OCI-LY3 (cell line): ENCODE data around the gene AUTS2.

Experiments
- EZH2phosphoT487 ChIP-seq: fragments of 200-600 bp; shearing (Covaris generic); IDR thresholded peaks from 2 replicates; pipeline ENCODE4 v1.6.1; 2018; ENCODE audit warnings: antibody characterized with exemption, mixed run types, low read depth
- TF ChIP-seq, protein P1 (sequence below): fragments of 200-600, 300-600 bp; sonication (generic); IDR thresholded peaks from 2 replicates; pipeline ENCODE4 v1.5.1; 2014; ENCODE audit warnings: antibody characterized with exemption, low read length, low read depth

DNA sequence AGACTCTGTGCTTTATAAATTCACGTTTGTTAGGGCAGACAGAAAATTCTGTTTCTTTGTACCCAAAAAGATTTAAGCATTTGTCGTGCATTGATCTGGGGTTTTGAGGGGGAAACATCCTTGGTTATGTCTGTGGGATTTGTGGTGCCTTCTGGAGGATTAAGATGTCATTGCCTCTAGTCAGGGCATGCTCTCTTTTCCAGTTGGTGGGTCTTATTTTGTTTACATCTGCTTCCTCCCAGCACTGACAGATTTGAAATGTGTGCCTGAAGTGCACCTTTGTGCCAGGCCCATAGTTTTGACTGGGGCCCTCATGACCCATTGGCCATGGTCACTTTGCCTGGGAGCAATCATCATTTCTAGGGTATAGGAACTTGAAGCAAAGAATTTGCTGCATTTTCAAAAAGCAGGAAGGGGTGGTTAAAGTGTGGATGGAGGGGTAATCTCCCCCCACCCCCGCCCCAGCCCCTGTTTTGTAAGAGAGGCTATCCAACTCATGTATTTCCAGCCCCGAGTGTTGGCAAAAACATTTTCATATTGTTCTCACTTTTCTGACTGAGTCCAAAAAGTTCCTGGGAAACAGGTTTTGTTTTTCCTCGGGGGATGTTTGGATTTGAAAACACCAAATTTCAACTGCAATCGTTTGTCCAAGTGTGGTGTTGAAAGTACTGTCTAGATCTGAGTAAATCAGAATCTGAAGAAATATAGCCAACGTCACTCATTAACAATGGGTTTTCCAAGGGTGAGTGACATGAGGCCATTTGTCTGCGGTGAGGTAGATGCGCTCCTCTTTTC is 1145.5 kb downstream of the AUTS2 start:
- TF ChIP-seq, protein P1, sequence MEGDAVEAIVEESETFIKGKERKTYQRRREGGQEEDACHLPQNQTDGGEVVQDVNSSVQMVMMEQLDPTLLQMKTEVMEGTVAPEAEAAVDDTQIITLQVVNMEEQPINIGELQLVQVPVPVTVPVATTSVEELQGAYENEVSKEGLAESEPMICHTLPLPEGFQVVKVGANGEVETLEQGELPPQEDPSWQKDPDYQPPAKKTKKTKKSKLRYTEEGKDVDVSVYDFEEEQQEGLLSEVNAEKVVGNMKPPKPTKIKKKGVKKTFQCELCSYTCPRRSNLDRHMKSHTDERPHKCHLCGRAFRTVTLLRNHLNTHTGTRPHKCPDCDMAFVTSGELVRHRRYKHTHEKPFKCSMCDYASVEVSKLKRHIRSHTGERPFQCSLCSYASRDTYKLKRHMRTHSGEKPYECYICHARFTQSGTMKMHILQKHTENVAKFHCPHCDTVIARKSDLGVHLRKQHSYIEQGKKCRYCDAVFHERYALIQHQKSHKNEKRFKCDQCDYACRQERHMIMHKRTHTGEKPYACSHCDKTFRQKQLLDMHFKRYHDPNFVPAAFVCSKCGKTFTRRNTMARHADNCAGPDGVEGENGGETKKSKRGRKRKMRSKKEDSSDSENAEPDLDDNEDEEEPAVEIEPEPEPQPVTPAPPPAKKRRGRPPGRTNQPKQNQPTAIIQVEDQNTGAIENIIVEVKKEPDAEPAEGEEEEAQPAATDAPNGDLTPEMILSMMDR = no peak
- TF ChIP-seq EZH2phosphoT487 = no peak
